H1 (cell line): ENCODE data around the gene RREB1. TPM values are rescaled to one million over a fixed set of nuclear protein-coding genes. Genes with fewer than 3 reads are reported as not detected.

Source experiments
- CTCF ChIA-PET: fragments of 300-600 bp; sonication (Branson Sonifier 250); formaldehyde crosslinking; loops from one replicate; lab custom pipeline; 2021; ENCODE audit not compliant: partially characterized antibody; lab: Charles Lee
- POLR2A ChIA-PET: fragments of 300-600 bp; sonication (Branson Sonifier 250); formaldehyde crosslinking; loops from one replicate; lab custom pipeline; 2021; ENCODE audit warnings: inconsistent platforms; ENCODE audit not compliant: partially characterized antibody; lab: Charles Lee
- DNase-seq, 2 experiments: peaks; one replicate each; pipeline versions ENCODE4 v3.0.0 to v3.0.0-alpha.2; 2010 to 2022; ENCODE audit warnings: low spot score in 2 of 2, low read depth in 1 of 2, mixed read lengths in 1 of 2
- FAIRE-seq: peaks from 2 replicates; lab custom pipeline; 2011; peaks lifted over from hg19 to GRCh38; lab: Jason Lieb, UNC
- H2AFZ ChIP-seq: 2 replicates; pipeline ENCODE4 v1.8.1; 2012; ENCODE audit warnings: low read length, inconsistent platforms
- H2AK5ac ChIP-seq: 2 replicates; pipeline ENCODE4 v1.6.1; 2013; ENCODE audit warnings: low read depth, low read length
- H2BK120ac ChIP-seq: replicated peaks from 2 replicates; pipeline ENCODE3; 2013; ENCODE audit warnings: low read depth, low read length, inconsistent platforms
- H2BK12ac ChIP-seq: 2 replicates; pipeline ENCODE4 v1.6.1; 2013; ENCODE audit warnings: low read depth, low read length
- H2BK15ac ChIP-seq: 2 replicates; pipeline ENCODE4 v1.6.1; 2013; ENCODE audit warnings: low read length
- H2BK20ac ChIP-seq: 2 replicates; pipeline ENCODE4 v1.6.1; 2013; ENCODE audit warnings: low read length
- H2BK5ac ChIP-seq: 2 replicates; pipeline ENCODE4 v1.6.1; 2013; ENCODE audit warnings: low read depth, low read length
- H3K14ac ChIP-seq: 2 replicates; pipeline ENCODE4 v1.6.1; 2013; ENCODE audit warnings: inconsistent platforms; ENCODE audit not compliant: insufficient read length
- H3K18ac ChIP-seq: 2 replicates; pipeline ENCODE4 v1.6.1; 2013; ENCODE audit warnings: low read length; ENCODE audit errors: extremely low read depth
- H3K23ac ChIP-seq: 2 replicates; pipeline ENCODE4 v1.6.1; 2013; ENCODE audit warnings: inconsistent platforms; ENCODE audit not compliant: insufficient read length
- H3K23me2 ChIP-seq: 2 replicates; pipeline ENCODE4 v1.6.1; 2013; ENCODE audit warnings: low read depth, low read length
- H3K27ac ChIP-seq: 2 replicates; pipeline ENCODE4 v1.6.1; 2011; ENCODE audit warnings: low read depth, low read length, inconsistent platforms
- H3K27me3 ChIP-seq, 4 experiments: replicated peaks in 1 of 4; 1 replicate in 1 of 4; 2 replicates in 3 of 4; pipeline versions ENCODE4 v1.6.1 to v1.8.1; 2011 to 2013; ENCODE audit warnings: low read length in 3 of 4, mild to moderate bottlenecking in 3 of 4, inconsistent platforms in 2 of 4, mixed read lengths in 2 of 4, moderate library complexity in 1 of 4; ENCODE audit not compliant: control insufficient read depth in 3 of 4, insufficient read depth in 3 of 4; ENCODE audit errors: extremely low read depth in 1 of 4
- H3K36me3 ChIP-seq, 4 experiments: 2 replicates each; pipeline versions ENCODE4 v1.6.1 to v1.8.1; 2011 to 2013; ENCODE audit warnings: mild to moderate bottlenecking in 4 of 4, low read length in 3 of 4, moderate library complexity in 2 of 4, control low read depth in 1 of 4, inconsistent platforms in 1 of 4; ENCODE audit not compliant: insufficient read depth in 4 of 4, control insufficient read depth in 2 of 4
- H3K4ac ChIP-seq: replicated peaks from 2 replicates; pipeline ENCODE3; 2013; ENCODE audit warnings: low read length, low read depth, mixed read lengths, inconsistent platforms; ENCODE audit not compliant: insufficient read length
- H3K4me1 ChIP-seq, 4 experiments: replicated peaks in 1 of 4; 1 replicate in 1 of 4; 2 replicates in 3 of 4; pipeline versions ENCODE4 v1.6.1 to v1.8.1; 2011 to 2013; ENCODE audit warnings: low read length in 3 of 4, inconsistent platforms in 2 of 4, mixed read lengths in 1 of 4; ENCODE audit not compliant: insufficient read depth in 4 of 4, control insufficient read depth in 3 of 4
- H3K4me2 ChIP-seq, 2 experiments: 2 replicates each; pipeline versions ENCODE4 v1.6.1 to v1.8.1; 2011 to 2013; ENCODE audit warnings: low read depth in 2 of 2, low read length in 2 of 2, control low read depth in 1 of 2, inconsistent platforms in 1 of 2, mild to moderate bottlenecking in 1 of 2; ENCODE audit not compliant: insufficient read depth in 1 of 2
- H3K4me3 ChIP-seq, 4 experiments: fragments of 200-600, 300-600 bp in 1 of 4; sonication (generic), shearing (Covaris generic), sonication (Bioruptor Twin) in 1 of 4; 2 replicates each; pipeline versions ENCODE4 v1.5.1 to v1.8.1; 2011 to 2016; ENCODE audit warnings: low read length in 4 of 4, low read depth in 3 of 4, control low read depth in 2 of 4, inconsistent platforms in 2 of 4, mild to moderate bottlenecking in 2 of 4, mixed read lengths in 1 of 4, moderate library complexity in 1 of 4; ENCODE audit not compliant: insufficient read depth in 2 of 4; ENCODE audit errors: extremely low read depth in 1 of 4
- H3K56ac ChIP-seq: replicated peaks from 2 replicates; pipeline ENCODE3; 2013; ENCODE audit warnings: low read depth, mild to moderate bottlenecking, mixed read lengths, low read length, inconsistent platforms; ENCODE audit not compliant: insufficient read length
- H3K79me1 ChIP-seq: 2 replicates; pipeline ENCODE4 v1.6.1; 2013; ENCODE audit warnings: low read depth, low read length, control low read depth
- H3K79me2 ChIP-seq, 2 experiments: 2 replicates each; pipeline versions ENCODE4 v1.6.1 to v1.8.1; 2012 to 2013; ENCODE audit warnings: low read length in 2 of 2, mild to moderate bottlenecking in 2 of 2, inconsistent platforms in 1 of 2; ENCODE audit not compliant: insufficient read depth in 2 of 2, control insufficient read depth in 1 of 2
- H3K9ac ChIP-seq, 4 experiments: replicated peaks in 1 of 4; 1 replicate in 1 of 4; 2 replicates in 3 of 4; pipeline versions ENCODE4 v1.6.1 to v1.8.1; 2011 to 2013; ENCODE audit warnings: low read depth in 3 of 4, low read length in 3 of 4, control low read depth in 2 of 4, mild to moderate bottlenecking in 2 of 4, moderate library complexity in 2 of 4, inconsistent platforms in 1 of 4; ENCODE audit errors: extremely low read depth in 1 of 4
- H3K9me3 ChIP-seq, 2 experiments: 2 replicates each; pipeline versions ENCODE4 v1.6.1 to v1.8.1; 2012 to 2013; ENCODE audit warnings: mild to moderate bottlenecking in 2 of 2, moderate library complexity in 2 of 2, control low read depth in 1 of 2, inconsistent platforms in 1 of 2, low read depth in 1 of 2, low read length in 1 of 2, mixed read lengths in 1 of 2; ENCODE audit not compliant: insufficient read depth in 2 of 2
- H4K20me1 ChIP-seq, 2 experiments: replicated peaks in 1 of 2; 2 replicates each; pipeline versions ENCODE3 to v1.8.1; 2011 to 2013; ENCODE audit warnings: inconsistent platforms in 2 of 2, low read length in 2 of 2, mild to moderate bottlenecking in 1 of 2; ENCODE audit not compliant: insufficient read depth in 2 of 2, control insufficient read depth in 1 of 2
- H4K5ac ChIP-seq: 2 replicates; pipeline ENCODE4 v1.6.1; 2013; ENCODE audit warnings: low read length, low read depth, mixed read lengths, inconsistent platforms; ENCODE audit not compliant: insufficient read length
- H4K8ac ChIP-seq: 2 replicates; pipeline ENCODE4 v1.8.0; 2013; ENCODE audit warnings: mild to moderate bottlenecking, moderate library complexity, low read length, inconsistent platforms; ENCODE audit not compliant: insufficient read depth; ENCODE audit errors: extremely low read depth
- H4K91ac ChIP-seq: replicated peaks from 2 replicates; pipeline ENCODE3; 2013; ENCODE audit warnings: low read length, mixed read lengths, inconsistent platforms; ENCODE audit not compliant: insufficient read length
- ATF2 ChIP-seq: IDR thresholded peaks from 2 replicates; pipeline ENCODE4 v1.6.1; 2012; ENCODE audit warnings: low read length, inconsistent platforms
- BCL11A ChIP-seq, 2 experiments: IDR thresholded peaks; one replicate each; pipeline ENCODE4 v1.6.1; 2011; ENCODE audit warnings: low read depth in 2 of 2, low read length in 2 of 2, mild to moderate bottlenecking in 2 of 2
- CBX8 ChIP-seq: fragments of 300-800, 300-1000 bp; sonication (generic); IDR thresholded peaks from 2 replicates; pipeline ENCODE4 v1.7.1; 2016; ENCODE audit warnings: low read depth, low read length, borderline replicate concordance
- CHD1 ChIP-seq: IDR thresholded peaks from 2 replicates; pipeline ENCODE4 v1.6.1; 2012; ENCODE audit warnings: low read depth, low read length, improper control_type of control experiment
- GABPA ChIP-seq: IDR thresholded peaks from 2 replicates; pipeline ENCODE4 v1.6.1; 2011; ENCODE audit warnings: mild to moderate bottlenecking, low read length, moderate library complexity, borderline replicate concordance; ENCODE audit not compliant: insufficient read depth
- JUND ChIP-seq: IDR thresholded peaks from 2 replicates; pipeline ENCODE4 v1.6.1; 2011; ENCODE audit warnings: mild to moderate bottlenecking, improper control_type of control experiment, low read length
- POLR2A ChIP-seq, 2 experiments: IDR thresholded peaks; 1 replicate in 1 of 2; 2 replicates in 1 of 2; pipeline ENCODE4 v1.6.1; 2011; ENCODE audit warnings: low read depth in 2 of 2, low read length in 2 of 2, mild to moderate bottlenecking in 2 of 2; ENCODE audit errors: control extremely low read depth in 1 of 2
- SIX5 ChIP-seq: IDR thresholded peaks from 2 replicates; pipeline ENCODE4 v1.6.1; 2011; ENCODE audit warnings: mild to moderate bottlenecking, low read depth, low read length
- SUZ12 ChIP-seq: fragments of 200-600 bp; sonication (generic); IDR thresholded peaks from 2 replicates; pipeline ENCODE4 v1.6.1; 2012; ENCODE audit warnings: mild to moderate bottlenecking, inconsistent platforms, low read length, moderate library complexity, mixed read lengths
- YY1 ChIP-seq: IDR thresholded peaks from 2 replicates; pipeline ENCODE4 v1.6.1; 2011; ENCODE audit warnings: low read depth, mild to moderate bottlenecking, low read length
- ZNF274 ChIP-seq: IDR thresholded peaks from 2 replicates; pipeline ENCODE4 v1.7.0; 2012; ENCODE audit warnings: low read length, borderline replicate concordance; ENCODE audit errors: extremely low read depth
- WGBS, 2 experiments: shearing (Covaris generic) in 1 of 2; methylation state at CpG; one replicate each; pipeline versions ENCODE4 v1.1.6 to v1.1.7; 2013 to 2015; ENCODE audit warnings: low lambda C conversion rate in 2 of 2, mixed read lengths in 2 of 2, inconsistent platforms in 1 of 2, low coverage in 1 of 2, missing lambda C conversion rate in 1 of 2; ENCODE audit not compliant: insufficient replicate concordance in 2 of 2, insufficient coverage in 1 of 2, insufficient read length in 1 of 2; ENCODE audit errors: extremely low coverage in 1 of 2, missing lambda C conversion rate in 1 of 2; 5-methylcytosine and 5-hydroxymethylcytosine counted together
- polyA plus RNA-seq, 7 experiments: library from polyadenylated mRNA; depleted of rRNA in 3 of 7; stranded (reverse) in 5 of 7; unstranded in 2 of 7; fragments of >200 nt in 5 of 7; fragments of 200-250 nt in 2 of 7; gene quantifications; 1 replicate in 5 of 7; 2 replicates in 1 of 7; 4 replicates in 1 of 7; pipeline versions ENCODE4 v1.2.1 to v1.2.3, GENCODE V29; 2011 to 2013; ENCODE audit warnings: missing spikeins in 2 of 7, mixed read lengths in 2 of 7
- total RNA-seq: library from RNA; stranded (reverse); fragmentation: NEBNext Ultra II Directional; extraction: Animal tissue kit (Norgen Biotek cat#: 25700); gene quantifications from 2 replicates; pipeline ENCODE4 v1.2.1, GENCODE V29; 2021

Gene RREB1
- total and polyA plus RNA-seq, 2 of the 8 experiments (the other 6 are each of a cell fraction or from before 2014, with no cell fraction given): 3.9 to 34.7 TPM

- Histone ChIP-seq H3K23me2 (no peaks in the 10 kb centered on the region), H3K9me3 (no peaks in the 10 kb centered on the region), H2BK15ac (no peak overlapping the region), H3K56ac (no peak overlapping the region), H3K79me2 (peaks cover 0 to 9% of the 10 kb centered on the region in 2 experiments; a peak in 1 of 4 replicates), H2BK20ac (no peak overlapping the region), H3K14ac (no peak overlapping the region), H3K27ac (no peak overlapping the region), H2BK120ac (no peak overlapping the region), H3K79me1 (no peaks in the 10 kb centered on the region; the same call in 1 of the 2 replicates), H2AFZ (no peak overlapping the region), H3K27me3 (no peaks in the 10 kb centered on the region), H3K4ac (no peak overlapping the region), H3K23ac (no peak overlapping the region), H2BK5ac (no peak overlapping the region), H4K20me1 (no peaks in the 10 kb centered on the region), H3K4me2 (no peak overlapping the region), H4K5ac (no peak overlapping the region), H3K18ac (no peak overlapping the region), H3K9ac (no peak overlapping the region), H3K36me3 (peaks cover 0 to 9% (median 2%) of the 10 kb centered on the region in 4 experiments; a peak in 6 of 8 replicates), H4K91ac (no peak overlapping the region), H4K8ac (no peak overlapping the region), H2BK12ac (no peak overlapping the region), H3K4me3 (no peak overlapping the region), H2AK5ac (no peak overlapping the region), H3K4me1 (peaks cover 0 to 17% (median 10%) of the 10 kb centered on the region in 4 experiments; a peak in 6 of 7 replicates)
- no peak for TF ChIP-seq POLR2A (IDR thresholded peaks at IDR 0.05; ENCODE audit: control extremely low read depth in 1 of 2, low read depth in 2 of 2, low read length in 2 of 2)
- no peak for TF ChIP-seq ZNF274
- TF ChIP-seq SIX5: no peak
- TF ChIP-seq GABPA: no peak
- TF ChIP-seq JUND: no peak
- no peak for TF ChIP-seq CHD1
- no peak for TF ChIP-seq SUZ12
- TF ChIP-seq CBX8: no peak
- TF ChIP-seq BCL11A (IDR thresholded peaks at IDR 0.05; ENCODE audit: low read depth in 2 of 2, low read length in 2 of 2): no peak
- TF ChIP-seq ATF2: no peak
- no peak for TF ChIP-seq YY1
- WGBS, 2 experiments: 88% methylated on average over 4 of the region's 4 CpGs; no CpG with 5 or more reads in 1 of the 2 experiments
- POLR2A ChIA-PET: interaction anchor here (1.2 kb wide), 1 partner anchor 9 kb away, joined by 3 read pairs; no protein-coding TSS in a partner anchor
- FAIRE-seq (no peak), DNase-seq (no peak)
- CTCF ChIA-PET: interaction anchor here (0.5 to 1.2 kb wide), 7 partner anchors 10 to 1164 kb away, joined by 3 to 7 read pairs (median 3); no protein-coding TSS in a partner anchor
Observed at GRCh38 chr6:7178280-7178679, 70.5 kb downstream of the RREB1 start.
